Memory B cell (primary cell): ENCODE measurements around the gene ELAVL3.

Source experiments
- ATAC-seq: fragments of 150-1000 bp; cut with Tn5 transposase; 2 replicates; pipeline ENCODE4 v1.10.0; 2021; ENCODE audit warnings: low read depth, mild to moderate bottlenecking, moderate library complexity
- DNase-seq, 2 donors: peaks; one replicate each; pipeline ENCODE4 v3.0.0; 2022; ENCODE audit warnings: low spot score in 2 of 2
- H3K27ac Mint-ChIP-seq: one replicate; pipeline ENCODE4 v1.8.0; 2022; ENCODE audit warnings: mild to moderate bottlenecking, moderate library complexity, mixed read lengths
- H3K27me3 Mint-ChIP-seq: one replicate; pipeline ENCODE4 v1.8.0; 2022; ENCODE audit warnings: mixed read lengths
- H3K36me3 Mint-ChIP-seq: one replicate; pipeline ENCODE4 v1.8.0; 2022; ENCODE audit warnings: mild to moderate bottlenecking, mixed read lengths
- H3K4me1 Mint-ChIP-seq: one replicate; pipeline ENCODE4 v1.8.0; 2022; ENCODE audit warnings: mixed read lengths
- H3K4me3 Mint-ChIP-seq: one replicate; pipeline ENCODE4 v1.8.0; 2022; ENCODE audit warnings: mild to moderate bottlenecking, moderate library complexity, mixed read lengths
- H3K9me3 Mint-ChIP-seq: one replicate; pipeline ENCODE4 v1.8.0; 2022; ENCODE audit warnings: mixed read lengths

ELAVL3 gene

DNA sequence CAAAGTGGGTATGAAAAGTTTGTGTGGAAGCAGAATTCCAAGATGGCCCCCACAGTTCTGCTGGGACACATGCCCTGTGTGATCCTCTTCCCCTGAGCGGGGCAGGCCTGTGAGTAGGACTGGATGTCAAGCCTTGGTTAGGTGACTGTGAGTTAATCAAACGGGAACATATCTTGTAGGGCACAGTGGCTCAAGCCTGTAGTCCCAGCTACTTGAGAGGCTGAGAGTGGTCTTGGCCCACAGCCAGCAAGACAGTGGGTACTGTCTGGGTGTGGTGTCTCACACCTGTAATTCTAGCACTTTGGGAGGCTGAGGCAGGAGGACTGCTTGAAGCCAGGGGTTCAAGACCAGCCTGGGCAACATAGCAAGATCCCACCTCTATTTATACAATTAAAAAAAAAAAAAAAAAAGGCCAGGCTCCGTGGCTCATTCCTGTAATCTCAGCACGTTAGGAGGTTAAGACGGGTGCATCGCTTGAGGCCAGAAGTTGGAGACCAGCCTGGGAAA, 18.4 kb upstream of the ELAVL3 start:
- Mint-ChIP-seq H3K27me3 (no peaks in the 10 kb centered on the region), H3K27ac (peak overlapping the region; percentile 8), H3K9me3 (no peaks in the 10 kb centered on the region), H3K4me1 (peaks cover 8% of the 10 kb centered on the region), H3K36me3 (peaks cover 12% of the 10 kb centered on the region), H3K4me3 (no peak overlapping the region)
- DNase-seq (no peak), ATAC-seq (no peak)

- Mint-ChIP-seq H3K36me3 (peaks cover 15% of the 10 kb centered on the region), H3K4me3 (no peak overlapping the region), H3K9me3 (no peaks in the 10 kb centered on the region), H3K27me3 (no peaks in the 10 kb centered on the region), H3K27ac (no peak overlapping the region), H3K4me1 (peaks cover 5% of the 10 kb centered on the region)
- ATAC-seq = peak; percentile 84
- DNase-seq = peak; percentile 56 to 63
Observed at GRCh38 chr19:11496391-11497163, 15.7 kb upstream of the ELAVL3 start.

GRCh38 chr19:11495885-11496284, 15.0 kb upstream of the ELAVL3 start:
- H3K27ac Mint-ChIP-seq = no peak overlapping the region
- H3K9me3 Mint-ChIP-seq = no peaks in the 10 kb centered on the region
- H3K4me1 Mint-ChIP-seq = peaks cover 3% of the 10 kb centered on the region
- peaks cover 16% of the 10 kb centered on the region for H3K36me3 Mint-ChIP-seq
- DNase-seq = no peak
- no peak overlapping the region for H3K4me3 Mint-ChIP-seq
- H3K27me3 Mint-ChIP-seq = no peaks in the 10 kb centered on the region
- ATAC-seq = no peak

GRCh38 chr19:11495481-11495880, 14.6 kb upstream of the ELAVL3 start:
- peaks cover 17% of the 10 kb centered on the region for H3K36me3 Mint-ChIP-seq
- peaks cover 3% of the 10 kb centered on the region for H3K4me1 Mint-ChIP-seq
- no peak overlapping the region for H3K4me3 Mint-ChIP-seq
- H3K27me3 Mint-ChIP-seq = no peaks in the 10 kb centered on the region
- H3K9me3 Mint-ChIP-seq = no peaks in the 10 kb centered on the region
- DNase-seq (no peak), ATAC-seq (no peak)
- no peak overlapping the region for H3K27ac Mint-ChIP-seq

- Mint-ChIP-seq H3K9me3 (no peaks in the 10 kb centered on the region), H3K4me3 (no peak overlapping the region), H3K27me3 (no peaks in the 10 kb centered on the region), H3K4me1 (peaks cover 4% of the 10 kb centered on the region), H3K36me3 (peaks cover 18% of the 10 kb centered on the region), H3K27ac (no peak overlapping the region)
- DNase-seq = no peak
- ATAC-seq = no peak
Observed at GRCh38 chr19:11494634-11495285, 13.9 kb upstream of the ELAVL3 start.

DNA sequence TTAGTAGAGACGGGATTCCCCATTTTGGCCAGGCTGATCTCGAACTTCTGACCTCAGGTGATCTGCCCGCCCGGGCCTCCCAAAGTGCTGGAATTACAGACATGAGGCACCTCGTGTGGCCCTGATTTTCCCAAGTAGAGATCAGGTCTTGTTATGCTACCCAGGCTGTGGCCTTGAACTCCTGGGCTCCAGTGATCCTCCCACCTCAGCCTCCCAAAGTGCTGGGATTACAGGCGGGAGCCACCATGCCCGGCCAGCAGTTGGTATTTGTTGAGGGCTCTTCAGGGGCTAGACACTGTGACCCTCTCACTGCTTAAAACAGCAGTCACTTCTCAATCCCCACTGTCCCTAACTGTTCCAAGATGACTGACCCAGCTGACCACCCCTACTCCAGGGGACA, 8.5 kb upstream of the ELAVL3 start:
- Mint-ChIP-seq H3K36me3 (peaks cover 19% of the 10 kb centered on the region), H3K4me1 (peaks cover 3% of the 10 kb centered on the region), H3K27ac (no peak overlapping the region), H3K27me3 (no peaks in the 10 kb centered on the region), H3K4me3 (no peak overlapping the region), H3K9me3 (no peaks in the 10 kb centered on the region)
- no peak for ATAC-seq
- DNase-seq = no peak

GRCh38 chr19:11486661-11487503, 6.0 kb upstream of the ELAVL3 start:
- ATAC-seq (no peak), DNase-seq (no peak)
- peaks cover 4% of the 10 kb centered on the region for H3K27me3 Mint-ChIP-seq
- H3K4me3 Mint-ChIP-seq = no peak overlapping the region
- H3K36me3 Mint-ChIP-seq = peaks cover 19% of the 10 kb centered on the region
- peaks cover 11% of the 10 kb centered on the region for H3K4me1 Mint-ChIP-seq
- H3K9me3 Mint-ChIP-seq = no peaks in the 10 kb centered on the region
- no peak overlapping the region for H3K27ac Mint-ChIP-seq

DNA sequence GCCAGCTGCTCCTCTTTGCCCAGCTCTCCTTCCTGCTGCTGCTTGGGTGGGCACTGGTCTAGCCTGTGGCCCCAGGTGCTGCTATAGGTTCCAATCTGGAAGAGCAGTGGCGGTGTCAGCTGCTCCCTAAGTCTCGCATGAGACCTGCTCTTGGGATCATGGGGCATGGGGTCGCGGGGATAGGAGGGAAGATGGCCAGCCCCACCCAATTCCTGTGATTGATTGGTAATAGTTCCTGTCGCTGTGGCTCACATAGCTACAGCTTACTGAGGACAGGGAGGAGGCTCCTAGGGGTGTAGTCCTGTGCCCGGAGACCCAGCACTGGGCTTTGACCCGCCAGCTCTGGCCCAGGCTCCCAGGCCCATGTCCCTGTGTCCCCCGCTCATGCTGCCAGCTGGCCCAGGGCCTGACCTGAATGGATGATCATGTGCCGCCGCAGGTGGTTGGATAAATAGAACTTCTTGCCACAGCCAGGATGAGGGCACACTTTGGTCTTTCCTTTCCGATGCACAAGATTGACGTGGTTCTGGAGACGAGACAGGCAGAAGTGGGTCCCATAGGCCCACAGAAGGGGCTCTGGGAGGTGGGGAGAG, 4.5 kb upstream of the ELAVL3 start:
- Mint-ChIP-seq H3K36me3 (peaks cover 15% of the 10 kb centered on the region), H3K27ac (no peak overlapping the region), H3K9me3 (no peaks in the 10 kb centered on the region), H3K4me3 (no peak overlapping the region), H3K4me1 (peaks cover 15% of the 10 kb centered on the region), H3K27me3 (peaks cover 4% of the 10 kb centered on the region)
- ATAC-seq = no peak
- DNase-seq = no peak

DNA sequence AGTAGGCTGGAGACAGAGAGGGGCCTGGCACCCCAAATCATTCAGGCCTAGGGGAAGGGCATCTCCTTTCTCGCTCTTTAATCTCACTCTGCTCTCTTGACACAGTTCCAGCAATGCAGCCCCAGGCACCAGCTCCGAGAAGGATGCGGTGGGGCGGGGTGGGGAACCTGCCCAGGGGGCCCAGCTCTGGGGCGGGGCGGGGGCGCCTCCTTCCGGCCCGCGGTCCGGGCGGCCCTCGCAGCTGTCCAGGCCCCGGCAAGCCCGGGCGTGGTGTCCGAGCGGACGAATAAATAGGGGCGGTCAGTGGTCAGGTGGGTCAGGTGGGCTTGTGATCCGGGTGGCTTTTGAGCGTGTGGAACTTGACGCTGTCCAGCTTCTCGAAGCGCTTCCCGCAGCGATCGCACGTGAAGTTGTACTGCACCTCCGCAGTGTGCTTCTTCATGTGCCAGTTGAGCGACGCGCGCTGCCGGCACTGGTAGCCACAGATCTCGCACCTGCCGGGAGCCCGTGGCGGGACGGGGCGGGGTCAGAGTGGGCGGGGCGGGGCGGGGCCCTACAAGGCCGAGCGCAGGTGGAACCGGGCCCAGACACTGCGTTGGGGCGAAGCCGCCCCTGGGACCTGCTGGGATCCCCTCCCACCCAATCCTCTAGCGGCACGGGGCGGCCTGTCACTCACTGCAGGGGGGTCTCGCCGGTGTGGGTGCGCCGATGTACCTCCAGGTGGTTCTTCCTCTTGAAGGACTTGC, 2.7 kb upstream of the ELAVL3 start:
- Mint-ChIP-seq H3K27me3 (peaks cover 8% of the 10 kb centered on the region), H3K27ac (no peak overlapping the region), H3K9me3 (peaks cover 1% of the 10 kb centered on the region), H3K36me3 (peaks cover 9% of the 10 kb centered on the region), H3K4me1 (peaks cover 18% of the 10 kb centered on the region), H3K4me3 (no peak overlapping the region)
- ATAC-seq (no peak), DNase-seq (no peak)

DNA sequence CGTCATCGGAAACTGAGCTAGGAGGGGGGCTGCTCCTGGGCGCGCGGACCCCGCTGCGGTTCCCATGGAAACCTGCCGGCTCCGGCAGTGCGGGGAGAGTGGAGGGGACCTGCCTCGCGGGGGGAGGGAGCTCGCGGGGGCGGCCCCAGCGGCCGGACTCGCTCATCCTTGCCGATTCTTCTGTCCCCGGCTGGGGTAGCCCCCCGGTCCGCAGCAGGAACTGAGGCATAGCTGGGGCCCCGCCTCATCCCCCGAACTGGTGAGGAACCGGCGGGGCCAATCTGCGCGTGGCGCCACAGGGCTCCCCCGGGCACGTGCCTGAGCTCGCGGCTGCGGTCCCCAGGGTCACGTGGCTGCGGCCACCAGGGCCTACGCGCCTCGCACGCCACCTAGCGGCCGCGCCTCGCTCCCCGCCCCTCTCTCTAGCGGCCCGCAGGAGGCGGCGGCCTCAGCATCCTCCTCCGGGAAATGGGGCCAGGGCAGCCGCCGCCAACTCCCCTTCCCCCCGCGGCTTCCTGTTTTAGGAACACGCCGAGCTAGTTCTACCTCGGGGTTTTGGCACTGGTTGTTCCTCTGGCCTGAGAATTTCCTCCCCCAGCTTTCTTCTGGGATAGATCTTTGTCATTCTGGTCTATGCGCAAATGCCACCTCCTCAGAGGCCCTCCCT, 1.7 kb upstream of the ELAVL3 start:
- DNase-seq (peak; percentile 90 to 92), ATAC-seq (peak; percentile 82)
- H3K4me3 Mint-ChIP-seq = peak overlapping the region; percentile 76
- peaks cover 1% of the 10 kb centered on the region for H3K9me3 Mint-ChIP-seq
- peaks cover 10% of the 10 kb centered on the region for H3K27me3 Mint-ChIP-seq
- H3K4me1 Mint-ChIP-seq = peaks cover 20% of the 10 kb centered on the region
- H3K27ac Mint-ChIP-seq = peak overlapping the region; percentile 85
- peaks cover 9% of the 10 kb centered on the region for H3K36me3 Mint-ChIP-seq

DNA sequence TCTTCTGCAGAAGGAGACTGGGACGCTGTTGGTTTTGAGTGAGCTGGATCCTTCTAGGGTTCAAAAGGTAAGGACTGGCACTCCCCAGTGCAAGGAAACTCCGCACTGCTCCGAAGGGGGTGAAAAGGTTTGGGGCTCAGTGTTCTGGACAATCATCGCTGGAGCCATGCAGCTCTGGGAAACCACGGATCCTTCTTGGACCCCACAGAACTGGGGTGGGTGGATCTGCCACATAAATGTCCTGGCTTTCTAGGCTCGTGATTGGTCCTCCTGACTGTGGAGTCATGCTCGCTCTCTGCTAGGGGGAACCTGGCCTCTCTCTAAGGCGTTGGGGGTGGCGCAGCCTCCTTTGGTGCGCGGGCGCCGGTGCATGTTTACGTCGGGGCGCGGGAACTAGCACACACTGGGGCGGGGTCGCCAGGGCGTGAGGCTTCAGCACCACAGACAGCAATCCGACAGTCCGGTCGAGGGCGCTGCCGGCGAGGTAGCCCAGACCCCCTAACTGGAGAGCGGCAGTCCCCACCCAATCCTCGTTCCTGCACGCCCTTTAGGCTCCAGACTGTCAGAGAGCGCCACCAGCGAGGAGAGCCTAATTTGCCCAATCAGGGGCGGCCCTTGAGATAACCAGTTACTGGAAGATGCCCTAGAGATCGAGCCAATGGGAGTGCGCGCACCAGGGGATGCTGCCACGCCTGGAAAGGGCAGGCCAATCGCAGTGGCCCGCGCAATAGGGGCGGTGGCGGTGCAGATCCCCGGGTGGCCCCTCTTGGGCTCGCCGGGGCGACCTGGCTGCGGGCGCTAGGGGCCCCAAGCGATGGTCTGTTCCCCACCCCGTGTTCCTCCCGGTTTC, 913 bp upstream of the ELAVL3 start:
- H3K4me1 Mint-ChIP-seq = peaks cover 20% of the 10 kb centered on the region
- ATAC-seq (peak; percentile 47), DNase-seq (peak; percentile 31 to 54)
- peak overlapping the region; percentile 76 for H3K4me3 Mint-ChIP-seq
- H3K27me3 Mint-ChIP-seq = peaks cover 10% of the 10 kb centered on the region
- H3K9me3 Mint-ChIP-seq = peaks cover 1% of the 10 kb centered on the region
- H3K27ac Mint-ChIP-seq = peak overlapping the region; percentile 85
- H3K36me3 Mint-ChIP-seq = peaks cover 9% of the 10 kb centered on the region
